Astrocyte (in vitro differentiated cells and primary cell): ENCODE measurements around the gene TEPSIN. TPM values are rescaled to one million over a fixed set of nuclear protein-coding genes. Genes with fewer than 3 reads are reported as not detected.

Source experiments
- DNase-seq: peaks from one replicate; pipeline ENCODE4 v3.0.0-alpha.2; 2010; ENCODE audit warnings: low read depth
- FAIRE-seq: peaks from 2 replicates; lab custom pipeline; 2011; peaks lifted over from hg19 to GRCh38; lab: Jason Lieb, UNC
- H2AFZ ChIP-seq: 2 replicates; pipeline ENCODE4 v1.6.0; 2012; ENCODE audit warnings: low read depth, low read length, inconsistent platforms
- H3K27ac ChIP-seq: 2 replicates; pipeline ENCODE4 v1.5.1; 2011; ENCODE audit warnings: low read depth, low read length, inconsistent platforms
- H3K27me3 ChIP-seq: 2 replicates; pipeline ENCODE4 v1.6.0; 2011; ENCODE audit warnings: low read length, inconsistent platforms; ENCODE audit not compliant: insufficient read depth
- H3K36me3 ChIP-seq: 2 replicates; pipeline ENCODE4 v1.5.1; 2011; ENCODE audit warnings: low read length, inconsistent platforms; ENCODE audit not compliant: insufficient read depth
- H3K4me1 ChIP-seq: 2 replicates; pipeline ENCODE4 v1.5.1; 2011; ENCODE audit warnings: low read length, inconsistent platforms; ENCODE audit not compliant: insufficient read depth
- H3K4me2 ChIP-seq: 2 replicates; pipeline ENCODE4 v1.6.0; 2012; ENCODE audit warnings: low read length, inconsistent platforms
- H3K4me3 ChIP-seq: 2 replicates; pipeline ENCODE4 v1.5.1; 2011; ENCODE audit warnings: low read depth, mild to moderate bottlenecking, low read length, inconsistent platforms; ENCODE audit not compliant: insufficient read depth
- H3K79me2 ChIP-seq: 2 replicates; pipeline ENCODE4 v1.6.0; 2012; ENCODE audit warnings: mild to moderate bottlenecking, low read length, inconsistent platforms; ENCODE audit not compliant: insufficient read depth
- H3K9ac ChIP-seq: 2 replicates; pipeline ENCODE4 v1.6.0; 2012; ENCODE audit warnings: mild to moderate bottlenecking, low read length, inconsistent platforms
- H3K9me3 ChIP-seq: 2 replicates; pipeline ENCODE4 v1.5.1; 2012; ENCODE audit warnings: low read depth, mild to moderate bottlenecking, low read length, inconsistent platforms; ENCODE audit not compliant: insufficient read depth
- H4K20me1 ChIP-seq: 2 replicates; pipeline ENCODE4 v1.6.0; 2012; ENCODE audit warnings: low read length, inconsistent platforms; ENCODE audit not compliant: insufficient read depth
- H3K27ac Mint-ChIP-seq: one replicate; pipeline ENCODE4 v1.8.0; 2021; ENCODE audit warnings: mild to moderate bottlenecking, mixed read lengths; ENCODE audit not compliant: unreplicated experiment
- H3K27me3 Mint-ChIP-seq: one replicate; pipeline ENCODE4 v1.8.0; 2021; ENCODE audit warnings: low read depth, mixed read lengths; ENCODE audit not compliant: unreplicated experiment
- H3K36me3 Mint-ChIP-seq: one replicate; pipeline ENCODE4 v1.8.0; 2021; ENCODE audit warnings: low read depth, mixed read lengths; ENCODE audit not compliant: unreplicated experiment
- H3K4me1 Mint-ChIP-seq: one replicate; pipeline ENCODE4 v1.8.0; 2021; ENCODE audit warnings: low read depth, mixed read lengths; ENCODE audit not compliant: unreplicated experiment
- H3K4me3 Mint-ChIP-seq: one replicate; pipeline ENCODE4 v1.8.0; 2021; ENCODE audit warnings: mild to moderate bottlenecking, moderate library complexity, mixed read lengths; ENCODE audit not compliant: unreplicated experiment
- H3K9me3 Mint-ChIP-seq: one replicate; pipeline ENCODE4 v1.8.0; 2021; ENCODE audit warnings: mild to moderate bottlenecking, mixed read lengths; ENCODE audit not compliant: unreplicated experiment
- EZH2 ChIP-seq: IDR thresholded peaks from 2 replicates; pipeline ENCODE4 v1.6.1; 2012; ENCODE audit warnings: mild to moderate bottlenecking, low read length, inconsistent platforms; ENCODE audit not compliant: insufficient read depth
- total RNA-seq: library from RNA; stranded (reverse); gene quantifications from 2 replicates; pipeline ENCODE4 v1.2.1, GENCODE V29; 2021
- TF ChIP-seq, protein P1 (sequence below): IDR thresholded peaks from 2 replicates; pipeline ENCODE4 v1.5.1; 2011; ENCODE audit warnings: low read depth, mild to moderate bottlenecking, inconsistent platforms, low read length, moderate library complexity; ENCODE audit not compliant: insufficient read depth

Gene TEPSIN
- total RNA-seq, 1 donor from 2014 or later, result 26.4 TPM

DNA sequence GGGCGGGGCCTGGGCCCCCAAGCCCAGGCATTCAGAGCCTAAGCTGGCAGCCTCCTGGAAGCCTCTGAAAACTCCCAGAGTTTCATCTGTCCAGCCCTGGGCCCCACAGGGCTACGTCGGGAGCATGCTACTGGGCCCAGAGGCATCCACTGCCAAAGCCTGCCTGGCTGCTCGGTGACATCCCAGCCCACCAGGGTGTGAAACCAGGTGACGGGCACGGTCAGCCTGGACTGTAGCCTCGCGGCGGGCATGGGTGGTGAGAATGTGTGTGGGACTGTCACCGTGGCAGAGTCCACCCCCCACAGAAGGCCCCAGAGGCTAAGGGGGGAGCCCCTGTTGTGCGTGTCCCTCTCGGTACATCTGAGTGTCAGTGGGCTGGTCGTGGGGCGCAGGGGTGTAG lies 47.2 kb downstream of the TEPSIN start:
- Histone ChIP-seq H4K20me1 (no peaks in the 10 kb centered on the region), H3K27me3 (no peaks in the 10 kb centered on the region), H3K36me3 (no peaks in the 10 kb centered on the region), H3K27ac (no peak overlapping the region), H3K9ac (no peak overlapping the region), H3K4me1 (no peaks in the 10 kb centered on the region), H3K79me2 (no peaks in the 10 kb centered on the region), H3K9me3 (no peaks in the 10 kb centered on the region), H3K4me2 (no peak overlapping the region), H3K4me3 (no peak overlapping the region), H2AFZ (no peak overlapping the region)
- FAIRE-seq (no peak), DNase-seq (no peak)
- Mint-ChIP-seq H3K27me3 (no peaks in the 10 kb centered on the region), H3K4me1 (no peaks in the 10 kb centered on the region), H3K27ac (no peak overlapping the region), H3K4me3 (no peak overlapping the region), H3K9me3 (no peaks in the 10 kb centered on the region), H3K36me3 (peaks cover 3% of the 10 kb centered on the region)
- TF ChIP-seq EZH2, result no peak
- TF ChIP-seq, protein P1, sequence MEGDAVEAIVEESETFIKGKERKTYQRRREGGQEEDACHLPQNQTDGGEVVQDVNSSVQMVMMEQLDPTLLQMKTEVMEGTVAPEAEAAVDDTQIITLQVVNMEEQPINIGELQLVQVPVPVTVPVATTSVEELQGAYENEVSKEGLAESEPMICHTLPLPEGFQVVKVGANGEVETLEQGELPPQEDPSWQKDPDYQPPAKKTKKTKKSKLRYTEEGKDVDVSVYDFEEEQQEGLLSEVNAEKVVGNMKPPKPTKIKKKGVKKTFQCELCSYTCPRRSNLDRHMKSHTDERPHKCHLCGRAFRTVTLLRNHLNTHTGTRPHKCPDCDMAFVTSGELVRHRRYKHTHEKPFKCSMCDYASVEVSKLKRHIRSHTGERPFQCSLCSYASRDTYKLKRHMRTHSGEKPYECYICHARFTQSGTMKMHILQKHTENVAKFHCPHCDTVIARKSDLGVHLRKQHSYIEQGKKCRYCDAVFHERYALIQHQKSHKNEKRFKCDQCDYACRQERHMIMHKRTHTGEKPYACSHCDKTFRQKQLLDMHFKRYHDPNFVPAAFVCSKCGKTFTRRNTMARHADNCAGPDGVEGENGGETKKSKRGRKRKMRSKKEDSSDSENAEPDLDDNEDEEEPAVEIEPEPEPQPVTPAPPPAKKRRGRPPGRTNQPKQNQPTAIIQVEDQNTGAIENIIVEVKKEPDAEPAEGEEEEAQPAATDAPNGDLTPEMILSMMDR, result no peak

DNA sequence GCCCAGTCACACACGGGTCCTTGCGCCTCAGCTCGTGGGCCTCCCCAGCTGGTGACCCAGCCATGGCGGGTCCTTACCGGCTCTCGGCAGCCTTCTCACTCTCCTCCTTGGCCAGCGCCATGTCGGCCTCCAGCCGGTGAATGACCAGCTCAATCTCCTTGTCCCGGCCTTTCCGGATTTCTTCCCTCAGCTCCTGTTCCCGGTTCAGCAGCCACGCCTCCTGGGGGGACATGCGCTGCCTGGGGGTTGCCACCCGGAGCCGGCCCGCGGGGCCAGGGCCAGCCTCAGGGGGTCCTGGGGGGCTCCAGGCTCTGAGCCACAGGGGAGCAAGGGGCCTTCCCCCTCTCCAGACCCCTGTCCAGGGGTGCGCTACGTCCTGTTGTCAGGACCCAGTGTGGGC lies 47.7 kb downstream of the TEPSIN start:
- no peak for FAIRE-seq
- no peaks in the 10 kb centered on the region for H3K9me3 Mint-ChIP-seq
- TF ChIP-seq EZH2, result no peak
- TF ChIP-seq, protein P1, result no peak

DNA sequence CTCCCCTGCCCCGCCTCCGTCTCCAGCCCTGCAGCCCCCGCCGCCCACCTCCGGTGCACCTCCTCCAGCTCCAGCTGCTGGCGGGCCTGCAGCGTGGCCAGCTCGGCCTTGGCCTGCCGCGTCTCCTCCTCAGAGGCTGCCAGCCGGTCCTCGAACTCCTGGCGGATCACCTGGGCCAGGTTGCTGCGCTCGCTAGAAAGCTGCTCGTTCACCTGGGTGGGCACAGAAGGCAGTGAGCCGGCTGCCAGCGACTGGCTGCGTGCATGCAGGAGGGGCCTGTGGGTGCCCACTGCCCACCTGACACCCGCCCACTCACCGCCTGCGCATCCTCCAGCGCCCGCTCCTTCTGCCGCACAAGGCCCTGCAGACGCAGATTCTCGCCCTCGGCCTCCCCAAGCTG lies 48.3 kb downstream of the TEPSIN start:
- H3K27ac Mint-ChIP-seq, result no peak overlapping the region
- Histone ChIP-seq H2AFZ (no peak overlapping the region), H3K27me3 (no peaks in the 10 kb centered on the region), H4K20me1 (no peaks in the 10 kb centered on the region), H3K4me1 (no peaks in the 10 kb centered on the region), H3K9ac (no peak overlapping the region), H3K79me2 (no peaks in the 10 kb centered on the region), H3K27ac (no peak overlapping the region), H3K36me3 (no peaks in the 10 kb centered on the region), H3K4me2 (no peak overlapping the region), H3K9me3 (no peaks in the 10 kb centered on the region), H3K4me3 (no peak overlapping the region)
- H3K9me3 Mint-ChIP-seq, result no peaks in the 10 kb centered on the region
- TF ChIP-seq, protein P1, result no peak
- no peak for TF ChIP-seq EZH2
- no peaks in the 10 kb centered on the region for H3K27me3 Mint-ChIP-seq
- H3K4me3 Mint-ChIP-seq, result no peak overlapping the region
- FAIRE-seq, result no peak
- no peak for DNase-seq
- no peaks in the 10 kb centered on the region for H3K4me1 Mint-ChIP-seq
- peaks cover 3% of the 10 kb centered on the region for H3K36me3 Mint-ChIP-seq

More for the DNA sequence above, 47.7 kb downstream of the TEPSIN start:
- Mint-ChIP-seq H3K27ac (no peak overlapping the region), H3K4me1 (no peaks in the 10 kb centered on the region), H3K27me3 (no peaks in the 10 kb centered on the region), H3K36me3 (peaks cover 3% of the 10 kb centered on the region), H3K4me3 (no peak overlapping the region)
- Histone ChIP-seq H3K79me2 (no peaks in the 10 kb centered on the region), H3K4me3 (no peak overlapping the region), H3K27me3 (no peaks in the 10 kb centered on the region), H3K9me3 (no peaks in the 10 kb centered on the region), H3K9ac (no peak overlapping the region), H3K4me1 (no peaks in the 10 kb centered on the region), H3K27ac (no peak overlapping the region), H3K4me2 (no peak overlapping the region), H3K36me3 (no peaks in the 10 kb centered on the region), H4K20me1 (no peaks in the 10 kb centered on the region), H2AFZ (no peak overlapping the region)
- DNase-seq, result no peak
